Esophagus squamous epithelium (tissue), 5 donors: ENCODE data around the gene UBE2N. TPM values are rescaled to one million over a fixed set of nuclear protein-coding genes. Genes with fewer than 3 reads are reported as not detected.

Source experiments
- DNase-seq: peaks from one replicate; lab custom pipeline; 2025; lab: John Stamatoyannopoulos, UW
- H3K27ac ChIP-seq, 4 donors: fragments of 200-600 bp; sonication (generic); one replicate each; pipeline ENCODE4 v1.5.1; 2016 to 2019; ENCODE audit warnings: mild to moderate bottlenecking in 1 of 4
- H3K27me3 ChIP-seq, 4 donors: fragments of 200-600 bp; sonication (generic); 1 replicate in 3 of 4; 2 replicates in 1 of 4; pipeline versions ENCODE4 v1.5.1 to v1.6.0; 2017 to 2021; ENCODE audit warnings: antibody characterized with exemption in 1 of 4
- H3K36me3 ChIP-seq, 3 donors: fragments of 200-600 bp; sonication (generic); one replicate each; pipeline ENCODE4 v1.5.1; 2016 to 2019
- H3K4me1 ChIP-seq, 3 donors: fragments of 200-600 bp; sonication (generic); one replicate each; pipeline ENCODE4 v1.5.1; 2017 to 2019
- H3K4me3 ChIP-seq, 4 donors: fragments of 200-600 bp; sonication (generic); 1 replicate in 3 of 4; 2 replicates in 1 of 4; pipeline ENCODE4 v1.5.1; 2016 to 2019; ENCODE audit warnings: mild to moderate bottlenecking in 2 of 4, moderate library complexity in 1 of 4
- H3K9me3 ChIP-seq, 3 donors: fragments of 200-600 bp; sonication (generic); one replicate each; pipeline ENCODE4 v1.5.1; 2016 to 2019
- POLR2A ChIP-seq, 4 donors: fragments of 450-650 bp; IDR thresholded peaks; one replicate each; pipeline ENCODE4 v1.6.1; 2017; ENCODE audit warnings: antibody characterized with exemption in 4 of 4, mild to moderate bottlenecking in 4 of 4, moderate library complexity in 3 of 4
- WGBS, 2 donors: methylation state at CpG; one replicate each; pipeline ENCODE4 v1.1.5; 2018; 5-methylcytosine and 5-hydroxymethylcytosine counted together
- intact Hi-C: fragments of 100-400 bp; cut with DNase I; formaldehyde crosslinking; loops from one replicate; pipeline ENCODE4 v1.15.0; 2022
- total RNA-seq, 4 donors: library from RNA; depleted of rRNA; stranded (reverse); fragments of >200 nt; gene quantifications; one replicate each; pipeline ENCODE4 v1.1.0, GENCODE V29; 2016
- TF ChIP-seq, protein P1 (sequence below), 6 experiments: fragments of 450-650 bp in 4 of 6; fragments of 200-600 bp in 2 of 6; sonication (generic) in 2 of 6; IDR thresholded peaks; one replicate each; pipeline ENCODE4 v1.5.1; 2016 to 2019; ENCODE audit warnings: antibody characterized with exemption in 6 of 6, mild to moderate bottlenecking in 4 of 6, moderate library complexity in 4 of 6
- donor health status: DM: yes; HTN: yes; CAD: no.

The UBE2N gene
- total RNA-seq, 4 donors from 2014 or later: 32.6 to 52.8 (median 43.3) TPM

DNA sequence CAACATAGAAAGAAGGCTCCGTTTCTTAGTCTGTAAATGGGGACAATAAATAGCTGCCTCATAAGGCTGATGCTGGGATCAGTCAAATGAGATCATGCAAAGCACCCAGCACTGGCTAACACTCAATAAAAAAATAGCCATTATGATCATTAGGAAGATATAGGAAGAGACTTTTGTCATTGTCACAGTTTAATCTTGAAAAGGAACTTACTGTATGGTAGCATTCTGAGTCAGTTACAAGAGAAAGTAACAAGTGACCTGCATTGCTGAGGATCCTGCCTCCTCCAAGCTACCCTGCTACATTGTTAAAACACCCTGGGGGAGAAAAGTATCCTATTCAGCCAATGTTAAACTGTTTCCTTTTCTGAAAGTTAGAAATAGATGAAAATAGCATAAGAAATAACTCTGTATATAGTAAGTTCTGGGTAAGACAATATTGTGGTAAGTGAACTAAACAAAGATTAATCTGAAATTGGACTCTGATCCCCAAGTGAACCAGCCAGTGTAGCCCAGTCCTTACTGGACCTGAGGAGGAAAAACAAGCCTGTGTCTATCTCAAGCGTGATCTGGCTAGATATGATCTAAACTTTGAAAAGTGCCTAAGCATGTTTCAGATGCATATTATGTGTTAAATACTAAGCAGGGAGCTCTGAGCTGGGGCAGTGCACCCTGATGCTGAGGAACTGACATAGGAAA lies 67.6 kb downstream of the UBE2N start:
- TF ChIP-seq, protein P1, sequence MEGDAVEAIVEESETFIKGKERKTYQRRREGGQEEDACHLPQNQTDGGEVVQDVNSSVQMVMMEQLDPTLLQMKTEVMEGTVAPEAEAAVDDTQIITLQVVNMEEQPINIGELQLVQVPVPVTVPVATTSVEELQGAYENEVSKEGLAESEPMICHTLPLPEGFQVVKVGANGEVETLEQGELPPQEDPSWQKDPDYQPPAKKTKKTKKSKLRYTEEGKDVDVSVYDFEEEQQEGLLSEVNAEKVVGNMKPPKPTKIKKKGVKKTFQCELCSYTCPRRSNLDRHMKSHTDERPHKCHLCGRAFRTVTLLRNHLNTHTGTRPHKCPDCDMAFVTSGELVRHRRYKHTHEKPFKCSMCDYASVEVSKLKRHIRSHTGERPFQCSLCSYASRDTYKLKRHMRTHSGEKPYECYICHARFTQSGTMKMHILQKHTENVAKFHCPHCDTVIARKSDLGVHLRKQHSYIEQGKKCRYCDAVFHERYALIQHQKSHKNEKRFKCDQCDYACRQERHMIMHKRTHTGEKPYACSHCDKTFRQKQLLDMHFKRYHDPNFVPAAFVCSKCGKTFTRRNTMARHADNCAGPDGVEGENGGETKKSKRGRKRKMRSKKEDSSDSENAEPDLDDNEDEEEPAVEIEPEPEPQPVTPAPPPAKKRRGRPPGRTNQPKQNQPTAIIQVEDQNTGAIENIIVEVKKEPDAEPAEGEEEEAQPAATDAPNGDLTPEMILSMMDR (IDR thresholded peaks at IDR 0.05): no peak
- TF ChIP-seq POLR2A (IDR thresholded peaks at IDR 0.05): no peak
- H3K4me3 ChIP-seq: no peak overlapping the region
- no peaks in the 10 kb centered on the region for H3K36me3 ChIP-seq
- no peak overlapping the region for H3K27ac ChIP-seq
- 68 to 84% methylated on average over 2 of the region's 2 CpGs for WGBS, 2 donors
- intact Hi-C loops: no loop called here
- no peak for DNase-seq
- peaks cover 9 to 21% (median 14%) of the 10 kb centered on the region in 3 donors for H3K4me1 ChIP-seq
- H3K27me3 ChIP-seq: no peaks in the 10 kb centered on the region
- no peaks in the 10 kb centered on the region for H3K9me3 ChIP-seq

DNA sequence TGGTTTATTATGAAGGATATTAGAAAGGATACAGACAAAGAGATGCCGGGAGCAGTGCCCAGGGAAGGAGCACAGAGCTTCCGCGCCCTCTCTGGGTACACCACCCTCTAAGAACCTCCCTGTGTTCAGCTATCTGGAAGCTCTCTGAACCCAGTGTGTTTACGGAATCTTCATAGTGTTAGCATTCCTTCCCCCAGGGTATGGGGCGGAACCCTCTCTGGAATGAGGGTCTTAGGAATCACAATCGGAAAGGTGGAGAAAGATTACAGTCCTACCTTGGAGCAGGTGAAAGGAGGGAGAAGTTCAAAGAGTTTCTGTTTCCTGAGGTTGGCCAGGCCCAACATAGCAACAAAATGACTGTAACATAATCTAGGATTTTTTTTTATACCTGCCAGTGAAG lies 70.8 kb downstream of the UBE2N start:
- intact Hi-C loops: no loop called here
- H3K4me3 ChIP-seq: no peak overlapping the region
- no peak overlapping the region for H3K27ac ChIP-seq
- DNase-seq: no peak
- H3K27me3 ChIP-seq: no peaks in the 10 kb centered on the region
- H3K4me1 ChIP-seq: peaks cover 0 to 5% (median 3%) of the 10 kb centered on the region in 3 donors
- no peaks in the 10 kb centered on the region for H3K36me3 ChIP-seq
- WGBS, 2 donors: 89 to 95% methylated on average over 4 to 6 of the region's 6 CpGs
- H3K9me3 ChIP-seq: no peaks in the 10 kb centered on the region
- TF ChIP-seq POLR2A (IDR thresholded peaks at IDR 0.05): no peak
- TF ChIP-seq, protein P1 (IDR thresholded peaks at IDR 0.05): no peak

DNA sequence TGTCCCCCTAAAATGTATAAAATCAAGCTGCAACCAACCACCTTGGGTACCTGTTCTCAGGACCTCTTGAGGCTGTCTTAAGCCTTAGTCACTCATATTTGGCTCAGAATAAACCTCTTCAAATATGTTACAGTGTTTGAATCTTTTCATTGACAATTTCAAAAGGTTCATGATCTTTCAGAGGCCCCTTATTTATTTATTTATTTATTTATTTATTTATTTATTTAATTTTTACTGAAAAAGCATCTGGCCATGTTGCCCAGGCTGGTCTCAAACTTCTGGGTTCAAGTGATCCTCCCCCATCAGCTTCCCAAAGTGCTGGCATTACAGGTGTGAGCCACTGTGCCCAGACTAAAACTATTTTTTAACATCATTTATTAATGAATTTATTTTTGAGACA lies 72.2 kb downstream of the UBE2N start:
- H3K4me1 ChIP-seq: no peaks in the 10 kb centered on the region
- DNase-seq: no peak
- no peaks in the 10 kb centered on the region for H3K36me3 ChIP-seq
- no peaks in the 10 kb centered on the region for H3K9me3 ChIP-seq
- TF ChIP-seq POLR2A (IDR thresholded peaks at IDR 0.05): no peak
- TF ChIP-seq, protein P1 (IDR thresholded peaks at IDR 0.05): no peak
- H3K4me3 ChIP-seq: no peak overlapping the region
- no peak overlapping the region for H3K27ac ChIP-seq
- intact Hi-C loops: no loop called here
- H3K27me3 ChIP-seq: no peaks in the 10 kb centered on the region

DNA sequence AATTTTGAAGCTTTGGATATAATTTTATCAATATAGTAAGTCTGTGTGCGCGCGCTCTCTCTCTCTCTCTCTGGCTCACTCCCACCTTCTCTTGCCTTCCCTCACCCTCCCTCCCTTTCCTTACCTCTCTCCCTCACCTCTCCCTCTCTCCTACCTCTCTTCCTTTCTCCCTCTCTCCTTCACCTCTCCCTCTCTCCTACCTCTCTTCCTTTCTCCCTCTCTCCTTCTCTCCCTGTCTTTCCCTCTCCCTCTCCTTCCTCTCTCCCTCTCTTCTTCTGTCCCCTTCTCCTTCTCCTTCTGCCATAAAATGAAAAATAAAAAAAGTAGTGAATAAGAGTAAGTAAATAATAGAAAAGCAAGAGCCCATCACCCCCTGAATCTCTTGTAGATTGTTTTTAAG lies 73.0 kb downstream of the UBE2N start:
- 96 to 97% methylated on average over 3 of the region's 3 CpGs for WGBS, 2 donors
- TF ChIP-seq, protein P1 (IDR thresholded peaks at IDR 0.05): no peak
- TF ChIP-seq POLR2A (IDR thresholded peaks at IDR 0.05): no peak
- intact Hi-C loops: no loop called here
- no peaks in the 10 kb centered on the region for H3K9me3 ChIP-seq
- no peak for DNase-seq
- H3K36me3 ChIP-seq: no peaks in the 10 kb centered on the region
- H3K27me3 ChIP-seq: no peaks in the 10 kb centered on the region
- H3K4me3 ChIP-seq: no peak overlapping the region
- no peak overlapping the region for H3K27ac ChIP-seq
- H3K4me1 ChIP-seq: no peaks in the 10 kb centered on the region

DNA sequence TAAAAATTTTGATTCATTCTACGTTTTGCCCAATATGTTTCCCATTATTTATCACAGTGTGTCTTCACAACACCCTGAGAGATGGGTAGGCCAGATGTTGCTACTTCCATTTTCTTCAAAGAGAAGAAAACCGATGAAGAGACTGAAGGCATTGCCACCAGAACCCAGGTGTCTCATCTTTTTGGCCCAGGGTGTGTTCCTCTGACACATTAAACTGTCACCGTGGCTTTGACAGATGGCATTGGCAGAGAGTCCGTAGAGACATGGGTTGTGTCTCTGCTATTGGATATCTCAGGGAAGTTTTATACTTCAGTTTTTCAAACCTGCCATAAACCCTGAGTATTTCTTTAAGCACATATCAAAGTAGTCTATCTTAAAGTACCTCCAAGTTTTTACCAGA lies 75.3 kb downstream of the UBE2N start:
- 89 to 92% methylated on average over 4 of the region's 4 CpGs for WGBS, 2 donors
- no peak for DNase-seq
- TF ChIP-seq, protein P1 (IDR thresholded peaks at IDR 0.05): no peak
- no peak for TF ChIP-seq POLR2A (IDR thresholded peaks at IDR 0.05)
- H3K27ac ChIP-seq: no peak overlapping the region
- H3K36me3 ChIP-seq: no peaks in the 10 kb centered on the region
- no peaks in the 10 kb centered on the region for H3K9me3 ChIP-seq
- H3K27me3 ChIP-seq: no peaks in the 10 kb centered on the region
- H3K4me3 ChIP-seq: no peak overlapping the region
- no peaks in the 10 kb centered on the region for H3K4me1 ChIP-seq
- intact Hi-C loops: no loop called here
